ENCODE results near the gene MTCP1. TPM values are rescaled to one million over a fixed set of nuclear protein-coding genes. Genes with fewer than 3 reads are reported as not detected.

Gene MTCP1
- total and polyA plus RNA-seq, 2 donors (not counting 3 experiments of a cell fraction or from before 2014, with no cell fraction given): 1.8 to 15.8 TPM

GRCh38 chrX:155031657-155032056, 39.3 kb downstream of the MTCP1 start:
- FAIRE-seq (no peak), DNase-seq (ENCODE audit: low read depth, low spot score) (no peak)
- Histone ChIP-seq H4K20me1 (replicated peaks; ENCODE audit: control insufficient read depth, extremely low read depth, insufficient read depth, low read length) (no peaks in the 10 kb centered on the region), H3K4me2 (ENCODE audit: insufficient read depth, low read length) (no peak overlapping the region), H3K4me3 (replicated peaks in 1 of 3; ENCODE audit: insufficient read depth in 1 of 3, low read depth in 1 of 3, low read length in 3 of 3) (no peak overlapping the region), H3K27ac (ENCODE audit: insufficient read depth, low read depth, low read length) (no peak overlapping the region), H3K36me3 (ENCODE audit: control insufficient read depth in 2 of 2, extremely low read depth in 1 of 2, insufficient read depth in 2 of 2, low read length in 2 of 2) (no peaks in the 10 kb centered on the region), H3K9ac (replicated peaks; ENCODE audit: extremely low read depth, insufficient read depth, low read length) (no peak overlapping the region), H2AFZ (ENCODE audit: low read depth, low read length) (no peak overlapping the region), H3K27me3 (ENCODE audit: control insufficient read depth in 2 of 2, insufficient read depth in 2 of 2, low read length in 2 of 2) (no peaks in the 10 kb centered on the region), H3K79me2 (ENCODE audit: control insufficient read depth, insufficient read depth, low read length) (peaks cover 10% of the 10 kb centered on the region), H3K9me1 (replicated peaks; ENCODE audit: control insufficient read depth, extremely low read depth, insufficient read depth, low read length) (no peaks in the 10 kb centered on the region), H3K4me1 (ENCODE audit: control insufficient read depth, extremely low read depth, insufficient read depth, low read length) (no peaks in the 10 kb centered on the region), H3K9me3 (replicated peaks; ENCODE audit: control insufficient read depth, insufficient read depth, low read length) (no peaks in the 10 kb centered on the region)
- POLR2A ChIA-PET: no interaction called here
- BruUV-seq (replicated peaks): no TSS peak
- TF ChIP-seq MYC (IDR thresholded peaks at IDR 0.05; ENCODE audit: low read depth, low read length) (no peak), POLR2A (IDR thresholded peaks at IDR 0.05; ENCODE audit: low read depth, low read length) (no peak), JUN (IDR thresholded peaks at IDR 0.05; ENCODE audit: borderline replicate concordance, insufficient read depth, insufficient read length, low read depth) (no peak), GATA2 (IDR thresholded peaks at IDR 0.05; ENCODE audit: insufficient read depth, insufficient read length, low read depth, low read length) (no peak), EZH2 (IDR thresholded peaks at IDR 0.05; ENCODE audit: borderline replicate concordance, low read depth, low read length, severe bottlenecking) (no peak), CTCF (IDR thresholded peaks at IDR 0.05; ENCODE audit: extremely low read depth in 1 of 2, insufficient read depth in 1 of 2, low read depth in 1 of 2, low read length in 2 of 2) (no peak), FOS (IDR thresholded peaks at IDR 0.05; ENCODE audit: borderline replicate concordance, insufficient read depth, low read length) (no peak), MAX (IDR thresholded peaks at IDR 0.05; ENCODE audit: insufficient read depth, insufficient read length) (no peak), POLR2AphosphoS5 (IDR thresholded peaks at IDR 0.05; ENCODE audit: insufficient read depth, low read depth, low read length) (no peak)
- CTCF ChIA-PET: no interaction called here
- dilution Hi-C loops (cut with MboI; ENCODE audit: extremely low pct_ligation_motif_present, low sequenced_read_pairs) (no loop called here), intact Hi-C loops (cut with micrococcal nuclease) (no loop called here)

Measured in endothelial cell of umbilical vein (primary cell).